Activated T-helper 1 cell treated with Interleukin-2 at 50 U/mL for 16 hours (primary cell): ENCODE results near the gene CLCN2.
A peak's percentile ranks its signal among the peaks of the same experiment; 100 is the strongest.

Experiments used
- DNase-seq: peaks from one replicate; pipeline ENCODE4 v3.0.0-alpha.2; 2020; ENCODE audit warnings: low read depth

Gene CLCN2

GRCh38 chr3:184380627-184381260, 19.3 kb upstream of the CLCN2 start:
- no peak for DNase-seq

GRCh38 chr3:184380185-184380626, 18.8 kb upstream of the CLCN2 start:
- no peak for DNase-seq

- no peak for DNase-seq
These were observed 18.2 kb upstream of the CLCN2 start, which contains the start of gene CHRD for GRCh38 chr3:184379358-184380184. CHRD (plus strand) TSS chr3:184380054; CDS start chr3:184380319, 265 bp downstream.

- no peak for DNase-seq
These were observed 17.4 kb upstream of the CLCN2 start for GRCh38 chr3:184378651-184379357.

- DNase-seq = no peak
These were observed 16.6 kb upstream of the CLCN2 start, which contains the start of gene THPO for GRCh38 chr3:184377882-184378445. THPO (minus strand) TSS chr3:184378207; CDS start chr3:184376259, 1,948 bp downstream.

GRCh38 chr3:184377374-184377773, 16.0 kb upstream of the CLCN2 start:
- no peak for DNase-seq

- no peak for DNase-seq
These were observed 14.5 kb upstream of the CLCN2 start for GRCh38 chr3:184375747-184376461.

GRCh38 chr3:184373422-184373821, 12.0 kb upstream of the CLCN2 start:
- DNase-seq = no peak

GRCh38 chr3:184372911-184373310, 11.5 kb upstream of the CLCN2 start:
- no peak for DNase-seq

- DNase-seq = no peak
These were observed 11.0 kb upstream of the CLCN2 start for GRCh38 chr3:184372296-184372821.

- peak; percentile 35 for DNase-seq
These were observed 10.2 kb upstream of the CLCN2 start for GRCh38 chr3:184371570-184372018.

- no peak for DNase-seq
These were observed 7.3 kb upstream of the CLCN2 start for GRCh38 chr3:184368586-184369183.

- DNase-seq = no peak
These were observed 6.7 kb upstream of the CLCN2 start for GRCh38 chr3:184368116-184368515.

- no peak for DNase-seq
These were observed 5.3 kb upstream of the CLCN2 start for GRCh38 chr3:184366619-184367289.

GRCh38 chr3:184362668-184363546, 1.5 kb upstream of the CLCN2 start:
- peak; percentile 91 for DNase-seq

GRCh38 chr3:184361932-184362667, 695 bp upstream of the CLCN2 start:
- DNase-seq = no peak

GRCh38 chr3:184360929-184361531, 375 bp downstream of the CLCN2 start:
- no peak for DNase-seq
